BLaER1 treated with 17β-estradiol and CSF1 and Interleukin-3, amounts not matched to agents 10 nM and 100 nM (cell line): Measurements from ENCODE around the gene ATPAF1.

Experiments used
- H3K27ac ChIP-seq, 11 experiments: shearing (Covaris generic); formaldehyde crosslinking; 2 replicates each; pipeline ENCODE4 v1.8.1; 2022
- H3K27me3 ChIP-seq, 11 experiments: shearing (Covaris generic); formaldehyde crosslinking; 2 replicates each; pipeline ENCODE4 v1.8.1; 2022
- H3K36me3 ChIP-seq, 11 experiments: shearing (Covaris generic); formaldehyde crosslinking; 2 replicates each; pipeline ENCODE4 v1.8.1; 2022
- H3K4me1 ChIP-seq, 10 experiments: shearing (Covaris generic); formaldehyde crosslinking; 2 replicates each; pipeline ENCODE4 v1.8.1; 2022
- H3K4me2 ChIP-seq, 11 experiments: shearing (Covaris generic); formaldehyde crosslinking; 2 replicates each; pipeline ENCODE4 v1.8.1; 2022
- H3K4me3 ChIP-seq, 10 experiments: shearing (Covaris generic); formaldehyde crosslinking; 2 replicates each; pipeline ENCODE4 v1.8.1; 2022
- H3K9ac ChIP-seq, 11 experiments: shearing (Covaris generic); formaldehyde crosslinking; 2 replicates each; pipeline ENCODE4 v1.8.1; 2022
- H3K9me3 ChIP-seq, 11 experiments: shearing (Covaris generic); formaldehyde crosslinking; replicated peaks in 1 of 11; 2 replicates each; pipeline ENCODE4 v1.8.1; 2022
- H4K20me1 ChIP-seq, 11 experiments: shearing (Covaris generic); formaldehyde crosslinking; 2 replicates each; pipeline ENCODE4 v1.8.1; 2022
- Cebpa-rat ChIP-seq, 11 experiments: shearing (Covaris generic); IDR thresholded peaks; 2 replicates each; pipeline ENCODE4 v1.8.1; 2022

ATPAF1 gene

GRCh38 chr1:46587069-46587468 lies 81.1 kb downstream of the ATPAF1 start:
- peaks cover 0 to 18% (median 0%) of the 10 kb centered on the region in 11 experiments; a peak in 4 of 22 replicates for H4K20me1 ChIP-seq
- no peaks in the 10 kb centered on the region for H3K27me3 ChIP-seq
- peak overlapping the region in 1 of 11 experiments; percentile 11; a peak in 2 of 22 replicates for H3K27ac ChIP-seq
- H3K9me3 ChIP-seq, result peaks cover 0 to 29% (median 15%) of the 10 kb centered on the region in 11 experiments; a peak in 11 of 22 replicates
- H3K9ac ChIP-seq, result no peak overlapping the region
- peaks cover 84 to 100% (median 94%) of the 10 kb centered on the region in 11 experiments for H3K36me3 ChIP-seq
- H3K4me1 ChIP-seq, result peaks cover 0 to 95% (median 16%) of the 10 kb centered on the region in 10 experiments; a peak in 15 of 20 replicates
- no peak for TF ChIP-seq Cebpa-rat (IDR thresholded peaks at IDR 0.05)
- peak overlapping the region in 2 of 11 experiments; percentile 13 to 14; a peak in 3 of 22 replicates for H3K4me2 ChIP-seq
- H3K4me3 ChIP-seq, result no peak overlapping the region

DNA sequence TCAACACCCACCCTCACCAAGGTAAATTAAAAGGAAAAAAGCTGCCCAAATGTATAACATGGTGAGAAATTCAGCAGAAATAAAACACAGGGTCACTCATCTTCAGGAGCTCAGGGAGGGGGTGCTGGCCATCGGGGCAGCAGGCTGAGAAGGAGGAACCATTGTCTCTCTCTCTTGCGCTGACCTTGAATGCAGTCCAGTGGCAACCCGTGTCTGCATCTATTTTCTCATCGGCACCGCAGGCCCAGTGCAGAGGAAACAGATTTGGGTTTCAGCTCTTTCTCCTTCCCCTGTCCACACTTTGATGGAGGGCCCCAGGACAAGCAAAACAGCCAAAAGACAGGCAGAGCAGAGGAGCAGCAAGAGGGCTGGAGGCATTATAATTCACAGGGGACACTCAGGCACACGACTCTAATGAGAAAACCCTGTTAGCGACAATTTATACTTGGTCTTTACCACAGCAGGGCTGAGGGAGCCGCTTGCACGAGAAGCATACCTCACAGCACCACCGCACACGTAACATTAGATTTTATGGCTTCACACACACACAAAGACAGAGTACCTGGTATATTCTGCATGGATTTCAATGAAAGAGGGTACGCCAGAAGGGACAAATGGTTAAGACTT lies 82.7 kb downstream of the ATPAF1 start:
- peaks cover 0 to 18% (median 15%) of the 10 kb centered on the region in 11 experiments; a peak in 11 of 22 replicates for H3K9me3 ChIP-seq
- H3K4me1 ChIP-seq, result peaks cover 0 to 95% (median 32%) of the 10 kb centered on the region in 10 experiments; a peak in 15 of 20 replicates
- H3K27me3 ChIP-seq, result no peaks in the 10 kb centered on the region
- peaks cover 0 to 26% (median 0%) of the 10 kb centered on the region in 11 experiments; a peak in 4 of 22 replicates for H4K20me1 ChIP-seq
- H3K27ac ChIP-seq, result peak overlapping the region in 1 of 11 experiments; percentile 10; a peak in 2 of 22 replicates
- no peak overlapping the region for H3K9ac ChIP-seq
- peaks cover 82 to 100% (median 92%) of the 10 kb centered on the region in 11 experiments for H3K36me3 ChIP-seq
- H3K4me3 ChIP-seq, result no peak overlapping the region
- H3K4me2 ChIP-seq, result peak overlapping the region in 2 of 11 experiments; percentile 13 to 42; a peak in 3 of 22 replicates
- TF ChIP-seq Cebpa-rat (IDR thresholded peaks at IDR 0.05), result no peak

GRCh38 chr1:46583494-46583893 lies 84.7 kb downstream of the ATPAF1 start:
- no peak for TF ChIP-seq Cebpa-rat (IDR thresholded peaks at IDR 0.05)
- Histone ChIP-seq H4K20me1 (peaks cover 0 to 27% (median 0%) of the 10 kb centered on the region in 11 experiments; a peak in 4 of 22 replicates), H3K27me3 (no peaks in the 10 kb centered on the region), H3K9me3 (no peaks in the 10 kb centered on the region), H3K9ac (peak overlapping the region in 2 of 11 experiments; percentile 43 to 54; a peak in 2 of 22 replicates), H3K36me3 (peaks cover 84 to 100% (median 93%) of the 10 kb centered on the region in 11 experiments), H3K4me1 (peaks cover 0 to 87% (median 41%) of the 10 kb centered on the region in 10 experiments; a peak in 15 of 20 replicates), H3K4me3 (no peak overlapping the region), H3K4me2 (peak overlapping the region in 5 of 11 experiments; percentile 63 to 84 (median 83); a peak in 9 of 22 replicates), H3K27ac (peak overlapping the region in 7 of 11 experiments; percentile 49 to 84 (median 74); a peak in 13 of 22 replicates)

DNA sequence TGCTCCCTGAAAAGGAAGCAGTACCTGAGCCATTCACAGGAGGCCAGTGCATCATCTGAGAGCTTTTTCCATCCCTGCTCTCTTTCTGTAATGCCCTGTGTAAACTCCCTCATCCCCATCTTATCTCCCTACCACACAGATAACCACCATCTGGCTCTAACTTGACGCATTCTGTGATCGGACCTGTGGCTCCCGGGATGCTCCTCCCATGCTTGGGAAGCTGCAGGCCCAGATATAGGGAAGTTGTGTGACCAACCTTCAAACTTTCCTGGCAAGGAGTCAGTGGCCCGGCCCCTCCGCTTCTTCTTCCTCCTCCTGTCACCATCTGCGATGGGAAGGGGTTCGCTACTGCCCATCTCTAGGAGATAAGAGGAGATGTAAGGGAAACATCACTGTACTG lies 85.2 kb downstream of the ATPAF1 start:
- Histone ChIP-seq H3K4me3 (no peak overlapping the region), H3K9ac (peak overlapping the region in 4 of 11 experiments; percentile 54 to 69 (median 62); a peak in 6 of 22 replicates), H3K4me1 (peaks cover 0 to 86% (median 41%) of the 10 kb centered on the region in 10 experiments; a peak in 15 of 20 replicates), H3K27me3 (no peaks in the 10 kb centered on the region), H4K20me1 (peaks cover 0 to 31% (median 0%) of the 10 kb centered on the region in 11 experiments; a peak in 4 of 22 replicates), H3K27ac (peak overlapping the region in 9 of 11 experiments; percentile 43 to 84 (median 74); a peak in 15 of 22 replicates), H3K9me3 (no peaks in the 10 kb centered on the region), H3K36me3 (peaks cover 88 to 100% (median 96%) of the 10 kb centered on the region in 11 experiments), H3K4me2 (peak overlapping the region in 5 of 11 experiments; percentile 63 to 84 (median 83); a peak in 10 of 22 replicates)
- no peak for TF ChIP-seq Cebpa-rat (IDR thresholded peaks at IDR 0.05)
